SK-N-SH (cell line): ENCODE measurements around the gene TEX30.

Experiments used
- EP300 ChIP-seq, 2 experiments: IDR thresholded peaks; 2 replicates each; pipeline versions ENCODE4 v1.4.0 to v1.6.1; 2012; ENCODE audit warnings: borderline replicate concordance in 1 of 2, low read depth in 1 of 2, low read length in 1 of 2
- EZH2phosphoT487 ChIP-seq: fragments of 200-600 bp; sonication (generic); IDR thresholded peaks from 2 replicates; pipeline ENCODE4 v1.6.1; 2017; ENCODE audit warnings: low read depth, mixed run types, mild to moderate bottlenecking, antibody characterized with exemption, moderate library complexity, borderline replicate concordance
- GATA2 ChIP-seq: sonication (generic); formaldehyde crosslinking; IDR thresholded peaks from 2 replicates; pipeline ENCODE4 v1.5.0; 2020; ENCODE audit warnings: mild to moderate bottlenecking, missing genetic modification reagents
- MXI1 ChIP-seq: IDR thresholded peaks from 2 replicates; pipeline ENCODE4 v1.6.1; 2012; ENCODE audit warnings: mild to moderate bottlenecking, low read depth, low read length, improper control_type of control experiment
- POLR2AphosphoS5 ChIP-seq: IDR thresholded peaks from 2 replicates; pipeline ENCODE4 v1.6.1; 2012; ENCODE audit warnings: low read depth, low read length
- RAD21 ChIP-seq: IDR thresholded peaks from 2 replicates; pipeline ENCODE4 v1.6.1; 2012; ENCODE audit warnings: mild to moderate bottlenecking, low read length
- RXRA ChIP-seq: IDR thresholded peaks from 2 replicates; pipeline ENCODE4 v1.4.0; 2012; ENCODE audit warnings: low read depth, mild to moderate bottlenecking, borderline replicate concordance
- SMC3 ChIP-seq: IDR thresholded peaks from 2 replicates; pipeline ENCODE4 v1.6.1; 2012; ENCODE audit warnings: low read depth, low read length, improper control_type of control experiment
- TAF1 ChIP-seq: IDR thresholded peaks from 2 replicates; pipeline ENCODE4 v1.6.1; 2012; ENCODE audit warnings: low read depth, mild to moderate bottlenecking, low read length, moderate library complexity, borderline replicate concordance
- TCF12 ChIP-seq: IDR thresholded peaks from 2 replicates; pipeline ENCODE4 v1.4.0; 2012
- TF ChIP-seq, protein P1 (sequence below): fragments of 200-600 bp; sonication (generic); IDR thresholded peaks from 2 replicates; pipeline ENCODE4 v1.6.1; 2017; ENCODE audit warnings: antibody characterized with exemption, mild to moderate bottlenecking, moderate library complexity
- TF ChIP-seq, protein P2 (sequence below): IDR thresholded peaks from 2 replicates; pipeline ENCODE4 v1.4.0; 2012; ENCODE audit warnings: low read depth, borderline replicate concordance
- TF ChIP-seq, protein P3 (sequence below): IDR thresholded peaks from 2 replicates; pipeline ENCODE4 v1.4.0; 2012; ENCODE audit warnings: low read depth
- TF ChIP-seq, protein P4 (sequence below): IDR thresholded peaks from 2 replicates; pipeline ENCODE4 v1.6.1; 2012; ENCODE audit warnings: mild to moderate bottlenecking, low read depth, low read length, moderate library complexity

- TF ChIP-seq EP300 (IDR thresholded peaks at IDR 0.05; ENCODE audit: borderline replicate concordance in 1 of 2, low read depth in 1 of 2, low read length in 1 of 2) (no peak), RAD21 (no peak), POLR2AphosphoS5 (no peak), TAF1 (no peak), RXRA (no peak), EZH2phosphoT487 (no peak), SMC3 (no peak), MXI1 (no peak), GATA2 (CRISPR knock-in tag) (no peak), TCF12 (no peak)
- TF ChIP-seq, protein P1, sequence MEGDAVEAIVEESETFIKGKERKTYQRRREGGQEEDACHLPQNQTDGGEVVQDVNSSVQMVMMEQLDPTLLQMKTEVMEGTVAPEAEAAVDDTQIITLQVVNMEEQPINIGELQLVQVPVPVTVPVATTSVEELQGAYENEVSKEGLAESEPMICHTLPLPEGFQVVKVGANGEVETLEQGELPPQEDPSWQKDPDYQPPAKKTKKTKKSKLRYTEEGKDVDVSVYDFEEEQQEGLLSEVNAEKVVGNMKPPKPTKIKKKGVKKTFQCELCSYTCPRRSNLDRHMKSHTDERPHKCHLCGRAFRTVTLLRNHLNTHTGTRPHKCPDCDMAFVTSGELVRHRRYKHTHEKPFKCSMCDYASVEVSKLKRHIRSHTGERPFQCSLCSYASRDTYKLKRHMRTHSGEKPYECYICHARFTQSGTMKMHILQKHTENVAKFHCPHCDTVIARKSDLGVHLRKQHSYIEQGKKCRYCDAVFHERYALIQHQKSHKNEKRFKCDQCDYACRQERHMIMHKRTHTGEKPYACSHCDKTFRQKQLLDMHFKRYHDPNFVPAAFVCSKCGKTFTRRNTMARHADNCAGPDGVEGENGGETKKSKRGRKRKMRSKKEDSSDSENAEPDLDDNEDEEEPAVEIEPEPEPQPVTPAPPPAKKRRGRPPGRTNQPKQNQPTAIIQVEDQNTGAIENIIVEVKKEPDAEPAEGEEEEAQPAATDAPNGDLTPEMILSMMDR = no peak
- TF ChIP-seq, protein P2, sequence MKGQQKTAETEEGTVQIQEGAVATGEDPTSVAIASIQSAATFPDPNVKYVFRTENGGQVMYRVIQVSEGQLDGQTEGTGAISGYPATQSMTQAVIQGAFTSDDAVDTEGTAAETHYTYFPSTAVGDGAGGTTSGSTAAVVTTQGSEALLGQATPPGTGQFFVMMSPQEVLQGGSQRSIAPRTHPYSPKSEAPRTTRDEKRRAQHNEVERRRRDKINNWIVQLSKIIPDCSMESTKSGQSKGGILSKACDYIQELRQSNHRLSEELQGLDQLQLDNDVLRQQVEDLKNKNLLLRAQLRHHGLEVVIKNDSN = no peak
- TF ChIP-seq, protein P3, sequence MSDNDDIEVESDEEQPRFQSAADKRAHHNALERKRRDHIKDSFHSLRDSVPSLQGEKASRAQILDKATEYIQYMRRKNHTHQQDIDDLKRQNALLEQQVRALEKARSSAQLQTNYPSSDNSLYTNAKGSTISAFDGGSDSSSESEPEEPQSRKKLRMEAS = no peak
- TF ChIP-seq, protein P4, sequence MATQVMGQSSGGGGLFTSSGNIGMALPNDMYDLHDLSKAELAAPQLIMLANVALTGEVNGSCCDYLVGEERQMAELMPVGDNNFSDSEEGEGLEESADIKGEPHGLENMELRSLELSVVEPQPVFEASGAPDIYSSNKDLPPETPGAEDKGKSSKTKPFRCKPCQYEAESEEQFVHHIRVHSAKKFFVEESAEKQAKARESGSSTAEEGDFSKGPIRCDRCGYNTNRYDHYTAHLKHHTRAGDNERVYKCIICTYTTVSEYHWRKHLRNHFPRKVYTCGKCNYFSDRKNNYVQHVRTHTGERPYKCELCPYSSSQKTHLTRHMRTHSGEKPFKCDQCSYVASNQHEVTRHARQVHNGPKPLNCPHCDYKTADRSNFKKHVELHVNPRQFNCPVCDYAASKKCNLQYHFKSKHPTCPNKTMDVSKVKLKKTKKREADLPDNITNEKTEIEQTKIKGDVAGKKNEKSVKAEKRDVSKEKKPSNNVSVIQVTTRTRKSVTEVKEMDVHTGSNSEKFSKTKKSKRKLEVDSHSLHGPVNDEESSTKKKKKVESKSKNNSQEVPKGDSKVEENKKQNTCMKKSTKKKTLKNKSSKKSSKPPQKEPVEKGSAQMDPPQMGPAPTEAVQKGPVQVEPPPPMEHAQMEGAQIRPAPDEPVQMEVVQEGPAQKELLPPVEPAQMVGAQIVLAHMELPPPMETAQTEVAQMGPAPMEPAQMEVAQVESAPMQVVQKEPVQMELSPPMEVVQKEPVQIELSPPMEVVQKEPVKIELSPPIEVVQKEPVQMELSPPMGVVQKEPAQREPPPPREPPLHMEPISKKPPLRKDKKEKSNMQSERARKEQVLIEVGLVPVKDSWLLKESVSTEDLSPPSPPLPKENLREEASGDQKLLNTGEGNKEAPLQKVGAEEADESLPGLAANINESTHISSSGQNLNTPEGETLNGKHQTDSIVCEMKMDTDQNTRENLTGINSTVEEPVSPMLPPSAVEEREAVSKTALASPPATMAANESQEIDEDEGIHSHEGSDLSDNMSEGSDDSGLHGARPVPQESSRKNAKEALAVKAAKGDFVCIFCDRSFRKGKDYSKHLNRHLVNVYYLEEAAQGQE = no peak
Observed at GRCh38 chr13:102784483-102784882, 10.9 kb upstream of the TEX30 start.
